K562 (cell line): ENCODE results near the gene RTN4.

ENCODE experiments used
- EHMT2 ChIP-seq: fragments of 450-650 bp; IDR thresholded peaks from 2 replicates; pipeline ENCODE4 v1.6.1; 2018; ENCODE audit warnings: antibody characterized with exemption
- RBM17 ChIP-seq: fragments of 200-400 bp; formaldehyde crosslinking; IDR thresholded peaks from 2 replicates; pipeline ENCODE4 v1.6.1; 2017; ENCODE audit warnings: low read depth, mild to moderate bottlenecking, low read length, borderline replicate concordance
- SMARCC2 ChIP-seq: fragments of 450-650 bp; IDR thresholded peaks from 2 replicates; pipeline ENCODE4 v1.6.1; 2017; ENCODE audit warnings: antibody characterized with exemption, moderate library complexity, mild to moderate bottlenecking, low read depth
- TF ChIP-seq, protein P1 (sequence below): sonication (generic); formaldehyde crosslinking; IDR thresholded peaks from 2 replicates; pipeline ENCODE4 v1.8.1; 2023; ENCODE audit warnings: mild to moderate bottlenecking, missing genetic modification reagents
- TF ChIP-seq, protein P2 (sequence below): sonication (generic); formaldehyde crosslinking; IDR thresholded peaks from 2 replicates; pipeline ENCODE4 v1.8.0; 2023; ENCODE audit warnings: missing genetic modification reagents, mild to moderate bottlenecking, borderline replicate concordance
- TF ChIP-seq, protein P3 (sequence below): sonication (generic); formaldehyde crosslinking; IDR thresholded peaks from 2 replicates; pipeline ENCODE4 v1.9.0; 2022; ENCODE audit warnings: mild to moderate bottlenecking, missing genetic modification reagents

- TF ChIP-seq, protein P1, sequence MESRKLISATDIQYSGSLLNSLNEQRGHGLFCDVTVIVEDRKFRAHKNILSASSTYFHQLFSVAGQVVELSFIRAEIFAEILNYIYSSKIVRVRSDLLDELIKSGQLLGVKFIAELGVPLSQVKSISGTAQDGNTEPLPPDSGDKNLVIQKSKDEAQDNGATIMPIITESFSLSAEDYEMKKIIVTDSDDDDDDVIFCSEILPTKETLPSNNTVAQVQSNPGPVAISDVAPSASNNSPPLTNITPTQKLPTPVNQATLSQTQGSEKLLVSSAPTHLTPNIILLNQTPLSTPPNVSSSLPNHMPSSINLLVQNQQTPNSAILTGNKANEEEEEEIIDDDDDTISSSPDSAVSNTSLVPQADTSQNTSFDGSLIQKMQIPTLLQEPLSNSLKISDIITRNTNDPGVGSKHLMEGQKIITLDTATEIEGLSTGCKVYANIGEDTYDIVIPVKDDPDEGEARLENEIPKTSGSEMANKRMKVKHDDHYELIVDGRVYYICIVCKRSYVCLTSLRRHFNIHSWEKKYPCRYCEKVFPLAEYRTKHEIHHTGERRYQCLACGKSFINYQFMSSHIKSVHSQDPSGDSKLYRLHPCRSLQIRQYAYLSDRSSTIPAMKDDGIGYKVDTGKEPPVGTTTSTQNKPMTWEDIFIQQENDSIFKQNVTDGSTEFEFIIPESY (CRISPR knock-in tag): no peak
- TF ChIP-seq, protein P2, sequence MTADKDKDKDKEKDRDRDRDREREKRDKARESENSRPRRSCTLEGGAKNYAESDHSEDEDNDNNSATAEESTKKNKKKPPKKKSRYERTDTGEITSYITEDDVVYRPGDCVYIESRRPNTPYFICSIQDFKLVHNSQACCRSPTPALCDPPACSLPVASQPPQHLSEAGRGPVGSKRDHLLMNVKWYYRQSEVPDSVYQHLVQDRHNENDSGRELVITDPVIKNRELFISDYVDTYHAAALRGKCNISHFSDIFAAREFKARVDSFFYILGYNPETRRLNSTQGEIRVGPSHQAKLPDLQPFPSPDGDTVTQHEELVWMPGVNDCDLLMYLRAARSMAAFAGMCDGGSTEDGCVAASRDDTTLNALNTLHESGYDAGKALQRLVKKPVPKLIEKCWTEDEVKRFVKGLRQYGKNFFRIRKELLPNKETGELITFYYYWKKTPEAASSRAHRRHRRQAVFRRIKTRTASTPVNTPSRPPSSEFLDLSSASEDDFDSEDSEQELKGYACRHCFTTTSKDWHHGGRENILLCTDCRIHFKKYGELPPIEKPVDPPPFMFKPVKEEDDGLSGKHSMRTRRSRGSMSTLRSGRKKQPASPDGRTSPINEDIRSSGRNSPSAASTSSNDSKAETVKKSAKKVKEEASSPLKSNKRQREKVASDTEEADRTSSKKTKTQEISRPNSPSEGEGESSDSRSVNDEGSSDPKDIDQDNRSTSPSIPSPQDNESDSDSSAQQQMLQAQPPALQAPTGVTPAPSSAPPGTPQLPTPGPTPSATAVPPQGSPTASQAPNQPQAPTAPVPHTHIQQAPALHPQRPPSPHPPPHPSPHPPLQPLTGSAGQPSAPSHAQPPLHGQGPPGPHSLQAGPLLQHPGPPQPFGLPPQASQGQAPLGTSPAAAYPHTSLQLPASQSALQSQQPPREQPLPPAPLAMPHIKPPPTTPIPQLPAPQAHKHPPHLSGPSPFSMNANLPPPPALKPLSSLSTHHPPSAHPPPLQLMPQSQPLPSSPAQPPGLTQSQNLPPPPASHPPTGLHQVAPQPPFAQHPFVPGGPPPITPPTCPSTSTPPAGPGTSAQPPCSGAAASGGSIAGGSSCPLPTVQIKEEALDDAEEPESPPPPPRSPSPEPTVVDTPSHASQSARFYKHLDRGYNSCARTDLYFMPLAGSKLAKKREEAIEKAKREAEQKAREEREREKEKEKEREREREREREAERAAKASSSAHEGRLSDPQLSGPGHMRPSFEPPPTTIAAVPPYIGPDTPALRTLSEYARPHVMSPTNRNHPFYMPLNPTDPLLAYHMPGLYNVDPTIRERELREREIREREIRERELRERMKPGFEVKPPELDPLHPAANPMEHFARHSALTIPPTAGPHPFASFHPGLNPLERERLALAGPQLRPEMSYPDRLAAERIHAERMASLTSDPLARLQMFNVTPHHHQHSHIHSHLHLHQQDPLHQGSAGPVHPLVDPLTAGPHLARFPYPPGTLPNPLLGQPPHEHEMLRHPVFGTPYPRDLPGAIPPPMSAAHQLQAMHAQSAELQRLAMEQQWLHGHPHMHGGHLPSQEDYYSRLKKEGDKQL (CRISPR knock-in tag): no peak
- no peak for TF ChIP-seq RBM17
- no peak for TF ChIP-seq SMARCC2
- no peak for TF ChIP-seq EHMT2
- TF ChIP-seq, protein P3, sequence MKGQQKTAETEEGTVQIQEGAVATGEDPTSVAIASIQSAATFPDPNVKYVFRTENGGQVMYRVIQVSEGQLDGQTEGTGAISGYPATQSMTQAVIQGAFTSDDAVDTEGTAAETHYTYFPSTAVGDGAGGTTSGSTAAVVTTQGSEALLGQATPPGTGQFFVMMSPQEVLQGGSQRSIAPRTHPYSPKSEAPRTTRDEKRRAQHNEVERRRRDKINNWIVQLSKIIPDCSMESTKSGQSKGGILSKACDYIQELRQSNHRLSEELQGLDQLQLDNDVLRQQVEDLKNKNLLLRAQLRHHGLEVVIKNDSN (CRISPR knock-in tag): no peak
Observed at GRCh38 chr2:55088400-55088799, 38.1 kb upstream of the RTN4 start.
